ENCODE measurements around the gene PRR22.
"Not testable (repeated sequence)": the region's sequence is repeated elsewhere in the genome, so short reads cannot be mapped to it uniquely, and the experiment has no call there.

PRR22 gene

GRCh38 chr19:5743630-5744029 lies 40.9 kb downstream of the PRR22 start:
- DNase-seq: no peak

GRCh38 chr19:5742051-5742450 lies 42.5 kb downstream of the PRR22 start:
- no peak for DNase-seq

- no peak for DNase-seq
Observed at GRCh38 chr19:5738423-5738822, 46.1 kb downstream of the PRR22 start.

- DNase-seq: not testable (repeated sequence)
Observed at GRCh38 chr19:5733172-5733571, 51.4 kb downstream of the PRR22 start.
